ENCODE measurements around the gene VEZT.

Gene VEZT

DNA sequence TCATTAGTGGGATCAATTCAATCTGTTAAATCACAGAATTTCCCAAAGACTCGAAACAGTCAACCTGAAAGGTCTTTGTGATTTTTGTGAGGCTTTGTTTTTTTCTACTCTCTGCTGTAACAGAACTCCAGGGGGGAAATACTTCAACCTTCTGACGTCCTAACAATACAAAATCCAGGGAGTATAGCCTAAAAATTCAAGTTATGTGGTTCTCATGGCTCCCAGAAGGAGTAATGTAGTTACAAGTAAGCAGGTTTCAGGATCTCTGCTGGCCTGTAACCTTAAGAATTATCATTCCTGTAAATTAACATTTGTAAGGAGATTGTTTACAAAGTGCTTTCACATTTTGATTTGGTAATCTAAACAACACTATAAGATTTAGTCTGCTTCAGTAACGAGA lies 39.9 kb downstream of the VEZT start:
- no peak overlapping the region for H3K9ac ChIP-seq (ENCODE audit: low read length)
- H3K9me3 ChIP-seq (ENCODE audit: low read length), result no peaks in the 10 kb centered on the region
- no peaks in the 10 kb centered on the region for H3K4me1 ChIP-seq (ENCODE audit: insufficient read depth, low read length, severe bottlenecking)
- H3K4me3 ChIP-seq (ENCODE audit: low read depth, low read length, poor library complexity, severe bottlenecking), result no peak overlapping the region
- H3K79me2 ChIP-seq (ENCODE audit: insufficient read depth, low read length), result no peaks in the 10 kb centered on the region
- no peak overlapping the region for H3K27ac ChIP-seq (ENCODE audit: low read depth, low read length, poor library complexity, severe bottlenecking)
- TF ChIP-seq, protein P1, sequence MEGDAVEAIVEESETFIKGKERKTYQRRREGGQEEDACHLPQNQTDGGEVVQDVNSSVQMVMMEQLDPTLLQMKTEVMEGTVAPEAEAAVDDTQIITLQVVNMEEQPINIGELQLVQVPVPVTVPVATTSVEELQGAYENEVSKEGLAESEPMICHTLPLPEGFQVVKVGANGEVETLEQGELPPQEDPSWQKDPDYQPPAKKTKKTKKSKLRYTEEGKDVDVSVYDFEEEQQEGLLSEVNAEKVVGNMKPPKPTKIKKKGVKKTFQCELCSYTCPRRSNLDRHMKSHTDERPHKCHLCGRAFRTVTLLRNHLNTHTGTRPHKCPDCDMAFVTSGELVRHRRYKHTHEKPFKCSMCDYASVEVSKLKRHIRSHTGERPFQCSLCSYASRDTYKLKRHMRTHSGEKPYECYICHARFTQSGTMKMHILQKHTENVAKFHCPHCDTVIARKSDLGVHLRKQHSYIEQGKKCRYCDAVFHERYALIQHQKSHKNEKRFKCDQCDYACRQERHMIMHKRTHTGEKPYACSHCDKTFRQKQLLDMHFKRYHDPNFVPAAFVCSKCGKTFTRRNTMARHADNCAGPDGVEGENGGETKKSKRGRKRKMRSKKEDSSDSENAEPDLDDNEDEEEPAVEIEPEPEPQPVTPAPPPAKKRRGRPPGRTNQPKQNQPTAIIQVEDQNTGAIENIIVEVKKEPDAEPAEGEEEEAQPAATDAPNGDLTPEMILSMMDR (IDR thresholded peaks at IDR 0.05; ENCODE audit: low read length), result no peak
- TF ChIP-seq EZH2 (IDR thresholded peaks at IDR 0.05; ENCODE audit: borderline replicate concordance, low read length), result no peak
- H3K27me3 ChIP-seq (ENCODE audit: insufficient read depth, low read length), result no peaks in the 10 kb centered on the region
- H3F3A ChIP-seq (ENCODE audit: insufficient read depth, low read length), result no peaks in the 10 kb centered on the region
- H4K20me1 ChIP-seq (ENCODE audit: insufficient read depth, low read length), result no peaks in the 10 kb centered on the region
- H3K4me2 ChIP-seq (ENCODE audit: low read length), result no peak overlapping the region
- H3K36me3 ChIP-seq (ENCODE audit: insufficient read depth, low read length), result peaks cover 74% of the 10 kb centered on the region
- no peaks in the 10 kb centered on the region for H3K9me2 ChIP-seq (ENCODE audit: low read depth, low read length)
- no peak overlapping the region for H2AFZ ChIP-seq (ENCODE audit: low read length)

DNA sequence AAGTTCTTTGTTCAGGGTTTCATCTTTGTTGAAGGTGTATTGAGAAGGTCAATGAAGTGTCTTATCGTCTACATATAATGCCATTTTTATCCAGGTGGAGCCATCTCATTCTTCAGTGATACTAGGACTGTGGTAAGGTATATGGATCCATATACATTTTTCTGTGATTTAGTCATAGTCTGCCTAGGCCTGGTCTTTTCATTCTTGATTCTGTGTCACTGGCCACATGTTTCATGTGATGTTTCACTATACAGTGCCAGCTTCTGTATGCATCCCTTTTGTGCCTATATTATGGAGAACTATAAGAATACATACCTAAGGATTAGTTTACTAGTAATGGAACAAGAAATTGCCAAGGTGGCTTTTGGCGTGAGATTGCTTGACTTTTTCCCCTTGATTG lies 40.5 kb downstream of the VEZT start:
- Histone ChIP-seq H3K4me2 (ENCODE audit: low read length) (no peak overlapping the region), H3K9me2 (ENCODE audit: low read depth, low read length) (no peaks in the 10 kb centered on the region), H3K36me3 (ENCODE audit: insufficient read depth, low read length) (peaks cover 76% of the 10 kb centered on the region), H3K4me3 (ENCODE audit: low read depth, low read length, poor library complexity, severe bottlenecking) (no peak overlapping the region), H3F3A (ENCODE audit: insufficient read depth, low read length) (no peaks in the 10 kb centered on the region), H3K27me3 (ENCODE audit: insufficient read depth, low read length) (no peaks in the 10 kb centered on the region), H3K27ac (ENCODE audit: low read depth, low read length, poor library complexity, severe bottlenecking) (no peak overlapping the region), H4K20me1 (ENCODE audit: insufficient read depth, low read length) (no peaks in the 10 kb centered on the region), H3K9me3 (ENCODE audit: low read length) (no peaks in the 10 kb centered on the region), H3K4me1 (ENCODE audit: insufficient read depth, low read length, severe bottlenecking) (no peaks in the 10 kb centered on the region), H2AFZ (ENCODE audit: low read length) (no peak overlapping the region), H3K79me2 (ENCODE audit: insufficient read depth, low read length) (no peaks in the 10 kb centered on the region), H3K9ac (ENCODE audit: low read length) (no peak overlapping the region)
- TF ChIP-seq EZH2 (IDR thresholded peaks at IDR 0.05; ENCODE audit: borderline replicate concordance, low read length), result no peak
- TF ChIP-seq, protein P1 (IDR thresholded peaks at IDR 0.05; ENCODE audit: low read length), result no peak

DNA sequence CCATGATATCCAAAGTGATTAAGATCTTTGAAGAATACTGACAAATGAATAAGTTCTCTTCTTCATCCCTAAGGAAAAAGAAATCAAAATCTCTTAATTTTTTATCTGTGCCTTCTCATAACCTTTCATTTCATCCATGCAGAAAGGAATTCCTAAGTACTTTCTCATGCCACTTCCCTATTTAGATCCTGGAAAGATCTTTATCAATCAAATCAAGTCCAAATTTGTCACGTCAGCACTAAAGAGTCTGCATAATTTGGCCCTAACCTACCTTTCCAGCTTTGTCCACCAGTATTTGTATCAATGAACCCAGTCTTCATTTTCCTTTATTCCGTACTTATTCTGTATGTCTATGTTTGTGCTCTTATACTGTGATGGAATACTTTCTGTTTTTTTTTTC lies 41.2 kb downstream of the VEZT start:
- H3F3A ChIP-seq (ENCODE audit: insufficient read depth, low read length), result no peaks in the 10 kb centered on the region
- no peak overlapping the region for H2AFZ ChIP-seq (ENCODE audit: low read length)
- H3K27me3 ChIP-seq (ENCODE audit: insufficient read depth, low read length), result no peaks in the 10 kb centered on the region
- TF ChIP-seq EZH2 (IDR thresholded peaks at IDR 0.05; ENCODE audit: borderline replicate concordance, low read length), result no peak
- TF ChIP-seq, protein P1 (IDR thresholded peaks at IDR 0.05; ENCODE audit: low read length), result no peak
- H3K4me1 ChIP-seq (ENCODE audit: insufficient read depth, low read length, severe bottlenecking), result no peaks in the 10 kb centered on the region
- peaks cover 77% of the 10 kb centered on the region for H3K36me3 ChIP-seq (ENCODE audit: insufficient read depth, low read length)
- H3K27ac ChIP-seq (ENCODE audit: low read depth, low read length, poor library complexity, severe bottlenecking), result no peak overlapping the region
- no peaks in the 10 kb centered on the region for H4K20me1 ChIP-seq (ENCODE audit: insufficient read depth, low read length)
- no peaks in the 10 kb centered on the region for H3K79me2 ChIP-seq (ENCODE audit: insufficient read depth, low read length)
- H3K9me3 ChIP-seq (ENCODE audit: low read length), result no peaks in the 10 kb centered on the region
- H3K9me2 ChIP-seq (ENCODE audit: low read depth, low read length), result no peaks in the 10 kb centered on the region
- no peak overlapping the region for H3K4me3 ChIP-seq (ENCODE audit: low read depth, low read length, poor library complexity, severe bottlenecking)
- no peak overlapping the region for H3K9ac ChIP-seq (ENCODE audit: low read length)
- no peak overlapping the region for H3K4me2 ChIP-seq (ENCODE audit: low read length)

All from OCI-LY1 (cell line).